ENCODE results near the gene DLG5.

Gene DLG5

DNA sequence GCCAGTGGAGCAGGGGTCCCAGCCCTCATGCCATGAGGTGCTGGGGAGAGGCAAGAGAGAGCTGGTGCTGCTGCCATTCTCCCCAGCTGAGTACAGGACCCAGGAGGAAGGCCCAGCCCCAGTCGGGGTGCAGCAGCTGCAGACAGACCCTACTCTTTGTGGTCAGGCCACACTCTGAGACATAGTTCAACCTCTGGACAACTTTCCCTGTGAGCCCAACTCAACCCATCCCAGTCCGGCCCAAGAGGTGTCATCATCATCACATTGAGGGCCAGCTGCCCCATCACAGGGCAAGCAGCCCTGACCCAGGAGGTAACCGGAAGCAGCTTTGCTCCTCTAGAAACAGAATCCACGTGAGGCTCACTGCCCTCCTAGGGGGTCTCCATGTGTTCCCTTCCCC, 155.1 kb downstream of the DLG5 start:
- H3K4me3 ChIP-seq (ENCODE audit: insufficient read depth in 1 of 2, low read depth in 1 of 2, low read length in 2 of 2) = no peak overlapping the region

DNA sequence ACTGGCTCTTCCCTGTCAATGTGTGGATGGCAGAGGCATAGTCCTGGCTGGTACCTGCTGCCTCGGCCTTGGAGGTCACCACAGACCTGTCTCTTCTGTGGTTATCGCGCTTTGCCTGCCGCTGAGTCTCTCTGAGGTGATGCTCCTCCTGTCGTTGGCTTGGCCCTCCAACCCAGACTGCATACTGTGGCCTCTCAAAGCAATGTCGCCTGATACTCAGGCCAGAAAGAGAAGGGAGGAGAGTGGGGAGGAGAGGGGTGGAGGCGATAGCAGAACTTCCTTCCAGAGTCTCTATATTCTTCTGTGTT, 155.7 kb downstream of the DLG5 start:
- H3K36me3 ChIP-seq (ENCODE audit: control insufficient read depth in 1 of 2, insufficient read depth in 2 of 2, low read depth in 1 of 2, low read length in 2 of 2) = peaks cover 0 to 4% of the 10 kb centered on the region in 2 experiments
- no peak overlapping the region for H3K4me2 ChIP-seq (ENCODE audit: low read length, poor library complexity, severe bottlenecking)
- WGBS = 96% methylated on average over 4 of the region's 7 CpGs
- no peak overlapping the region for H3K4me3 ChIP-seq (ENCODE audit: insufficient read depth in 1 of 2, low read depth in 1 of 2, low read length in 2 of 2)
- H2AK5ac ChIP-seq (ENCODE audit: low read length, severe bottlenecking) = no peak overlapping the region
- no peak overlapping the region for H3K4ac ChIP-seq (ENCODE audit: low read depth in 1 of 2, low read length in 2 of 2)
- H3K9me3 ChIP-seq (ENCODE audit: control insufficient read depth, low read length) = no peaks in the 10 kb centered on the region
- H3K23ac ChIP-seq (ENCODE audit: low read length in 2 of 2) = no peak overlapping the region
- H3K18ac ChIP-seq (ENCODE audit: low read depth in 1 of 2, low read length in 2 of 2) = no peak overlapping the region
- H2BK120ac ChIP-seq (ENCODE audit: low read depth, low read length) = no peak overlapping the region
- peaks cover 2% of the 10 kb centered on the region for H3K79me1 ChIP-seq (replicated peaks; ENCODE audit: low read length, poor library complexity, severe bottlenecking)
- no peak overlapping the region for H2BK5ac ChIP-seq (ENCODE audit: low read depth, low read length, poor library complexity, severe bottlenecking)
- H3K4me1 ChIP-seq (ENCODE audit: control insufficient read depth, insufficient read depth, low read depth, low read length) = peaks cover 3% of the 10 kb centered on the region
- no peak overlapping the region for H3K9ac ChIP-seq (ENCODE audit: low read length)
- no peak overlapping the region for H3K14ac ChIP-seq (ENCODE audit: low read length in 2 of 2)
- H4K8ac ChIP-seq (ENCODE audit: low read length) = no peak overlapping the region
- DNase-seq = no peak
- H2AFZ ChIP-seq (ENCODE audit: low read depth, low read length) = no peak overlapping the region
- H4K91ac ChIP-seq (ENCODE audit: low read length) = no peak overlapping the region
- no peaks in the 10 kb centered on the region for H3K27me3 ChIP-seq (ENCODE audit: control insufficient read depth in 1 of 2, insufficient read depth in 1 of 2, low read length in 2 of 2)
- H2BK15ac ChIP-seq (ENCODE audit: low read depth, poor library complexity, severe bottlenecking) = no peak overlapping the region
- no peak overlapping the region for H3K27ac ChIP-seq (ENCODE audit: low read length, poor library complexity, severe bottlenecking)
- no peak overlapping the region for H2BK12ac ChIP-seq (ENCODE audit: low read length in 2 of 2)

More for the DNA sequence above, 155.1 kb downstream of the DLG5 start:
- H2BK12ac ChIP-seq (ENCODE audit: low read length in 2 of 2) = no peak overlapping the region
- no peak overlapping the region for H4K91ac ChIP-seq (ENCODE audit: low read length)
- no peak overlapping the region for H4K8ac ChIP-seq (ENCODE audit: low read length)
- no peak overlapping the region for H2AFZ ChIP-seq (ENCODE audit: low read depth, low read length)
- H3K79me1 ChIP-seq (replicated peaks; ENCODE audit: low read length, poor library complexity, severe bottlenecking) = peaks cover 2% of the 10 kb centered on the region
- H3K36me3 ChIP-seq (ENCODE audit: control insufficient read depth in 1 of 2, insufficient read depth in 2 of 2, low read depth in 1 of 2, low read length in 2 of 2) = peaks cover 0 to 5% of the 10 kb centered on the region in 2 experiments
- peaks cover 3% of the 10 kb centered on the region for H3K4me1 ChIP-seq (ENCODE audit: control insufficient read depth, insufficient read depth, low read depth, low read length)
- no peak overlapping the region for H3K9ac ChIP-seq (ENCODE audit: low read length)
- no peak overlapping the region for H3K14ac ChIP-seq (ENCODE audit: low read length in 2 of 2)
- H2BK5ac ChIP-seq (ENCODE audit: low read depth, low read length, poor library complexity, severe bottlenecking) = no peak overlapping the region
- H2BK120ac ChIP-seq (ENCODE audit: low read depth, low read length) = no peak overlapping the region
- peaks cover 4% of the 10 kb centered on the region for H3K9me3 ChIP-seq (ENCODE audit: control insufficient read depth, low read length)
- DNase-seq = no peak
- H3K27ac ChIP-seq (ENCODE audit: low read length, poor library complexity, severe bottlenecking) = no peak overlapping the region
- no peak overlapping the region for H2BK15ac ChIP-seq (ENCODE audit: low read depth, poor library complexity, severe bottlenecking)
- no peak overlapping the region for H3K4me2 ChIP-seq (ENCODE audit: low read length, poor library complexity, severe bottlenecking)
- no peak overlapping the region for H3K4ac ChIP-seq (ENCODE audit: low read depth in 1 of 2, low read length in 2 of 2)
- no peak overlapping the region for H2AK5ac ChIP-seq (ENCODE audit: low read length, severe bottlenecking)
- no peaks in the 10 kb centered on the region for H3K27me3 ChIP-seq (ENCODE audit: control insufficient read depth in 1 of 2, insufficient read depth in 1 of 2, low read length in 2 of 2)
- WGBS = 84% methylated on average over 4 of the region's 4 CpGs
- no peak overlapping the region for H3K18ac ChIP-seq (ENCODE audit: low read depth in 1 of 2, low read length in 2 of 2)
- no peak overlapping the region for H3K23ac ChIP-seq (ENCODE audit: low read length in 2 of 2)

DNA sequence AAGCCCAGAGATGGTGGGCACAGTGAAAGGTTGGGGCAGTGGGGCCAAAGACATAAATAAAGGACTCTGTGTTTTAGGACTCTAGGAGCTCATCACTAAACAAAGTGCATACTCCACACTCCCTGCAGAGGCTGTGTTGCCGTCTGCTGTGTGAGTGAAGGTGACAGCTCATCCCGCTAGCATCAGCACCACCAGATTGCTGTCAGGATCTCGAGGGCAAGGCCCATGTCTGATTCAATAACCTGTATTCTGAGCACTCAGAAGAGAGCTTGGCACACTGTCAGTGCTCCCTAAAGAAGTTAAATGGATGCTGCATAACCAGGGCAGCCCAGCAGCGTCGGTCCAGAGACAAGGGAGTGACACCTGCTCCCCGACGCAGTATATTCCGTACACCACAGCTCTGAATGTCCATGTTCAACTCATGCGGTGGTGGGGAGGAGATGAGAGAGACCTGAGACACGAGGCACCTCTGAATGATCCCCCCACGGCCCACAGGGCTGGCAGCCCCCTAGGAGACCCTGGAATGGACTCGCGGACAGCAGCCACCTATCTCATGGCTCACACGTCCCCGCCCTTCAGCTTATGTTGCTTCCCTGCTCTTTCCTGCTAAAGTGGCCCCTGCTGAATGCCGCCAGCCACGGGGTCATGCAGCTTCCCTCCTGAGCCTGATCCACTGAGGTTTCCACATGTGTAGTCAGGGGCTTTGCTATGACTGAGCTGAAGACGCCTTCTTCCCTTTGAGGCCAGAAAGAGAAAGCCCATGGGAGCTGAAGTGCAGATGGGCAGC, 156.3 kb downstream of the DLG5 start:
- no peak overlapping the region for H2BK15ac ChIP-seq (ENCODE audit: low read depth, poor library complexity, severe bottlenecking)
- peaks cover 0 to 4% of the 10 kb centered on the region in 2 experiments for H3K36me3 ChIP-seq (ENCODE audit: control insufficient read depth in 1 of 2, insufficient read depth in 2 of 2, low read depth in 1 of 2, low read length in 2 of 2)
- H3K27ac ChIP-seq (ENCODE audit: low read length, poor library complexity, severe bottlenecking) = no peak overlapping the region
- no peak overlapping the region for H2BK5ac ChIP-seq (ENCODE audit: low read depth, low read length, poor library complexity, severe bottlenecking)
- no peak overlapping the region for H3K4me3 ChIP-seq (ENCODE audit: insufficient read depth in 1 of 2, low read depth in 1 of 2, low read length in 2 of 2)
- no peak overlapping the region for H3K9ac ChIP-seq (ENCODE audit: low read length)
- H4K8ac ChIP-seq (ENCODE audit: low read length) = no peak overlapping the region
- no peaks in the 10 kb centered on the region for H3K9me3 ChIP-seq (ENCODE audit: control insufficient read depth, low read length)
- H3K4ac ChIP-seq (ENCODE audit: low read depth in 1 of 2, low read length in 2 of 2) = no peak overlapping the region
- H3K23ac ChIP-seq (ENCODE audit: low read length in 2 of 2) = no peak overlapping the region
- peaks cover 2% of the 10 kb centered on the region for H3K79me1 ChIP-seq (replicated peaks; ENCODE audit: low read length, poor library complexity, severe bottlenecking)
- DNase-seq = no peak
- H2AFZ ChIP-seq (ENCODE audit: low read depth, low read length) = no peak overlapping the region
- peak overlapping the region; percentile 14 for H4K91ac ChIP-seq (ENCODE audit: low read length)
- no peaks in the 10 kb centered on the region for H3K27me3 ChIP-seq (ENCODE audit: control insufficient read depth in 1 of 2, insufficient read depth in 1 of 2, low read length in 2 of 2)
- no peak overlapping the region for H2AK5ac ChIP-seq (ENCODE audit: low read length, severe bottlenecking)
- H2BK120ac ChIP-seq (ENCODE audit: low read depth, low read length) = no peak overlapping the region
- H3K4me1 ChIP-seq (ENCODE audit: control insufficient read depth, insufficient read depth, low read depth, low read length) = peaks cover 3% of the 10 kb centered on the region
- H3K14ac ChIP-seq (ENCODE audit: low read length in 2 of 2) = peak overlapping the region in 1 of 2 experiments; percentile 14
- H3K18ac ChIP-seq (ENCODE audit: low read depth in 1 of 2, low read length in 2 of 2) = no peak overlapping the region
- no peak overlapping the region for H3K4me2 ChIP-seq (ENCODE audit: low read length, poor library complexity, severe bottlenecking)
- 88% methylated on average over 18 of the region's 18 CpGs for WGBS
- H2BK12ac ChIP-seq (ENCODE audit: low read length in 2 of 2) = no peak overlapping the region

DNA sequence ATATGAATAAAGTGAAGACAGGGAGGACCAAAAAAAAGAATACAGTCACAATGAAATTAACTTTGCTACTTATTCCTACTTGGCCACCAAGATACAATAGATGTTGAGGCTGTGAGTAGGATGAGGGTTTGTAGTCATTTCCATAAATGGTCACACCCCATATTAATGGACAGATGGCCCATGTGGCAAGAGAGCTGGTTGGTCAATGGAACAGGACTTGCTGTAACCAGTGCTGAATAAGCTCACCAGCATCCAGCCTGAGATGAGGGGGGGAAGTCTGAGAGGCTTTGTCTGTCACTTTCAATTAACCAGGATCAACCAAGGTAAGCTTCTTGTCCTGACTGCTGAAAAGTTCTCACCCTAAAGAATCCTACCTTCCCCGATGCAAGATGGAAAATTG, 158.5 kb downstream of the DLG5 start:
- H3K14ac ChIP-seq (ENCODE audit: low read length in 2 of 2) = no peak overlapping the region
- H2BK120ac ChIP-seq (ENCODE audit: low read depth, low read length) = no peak overlapping the region
- H2AK5ac ChIP-seq (ENCODE audit: low read length, severe bottlenecking) = no peak overlapping the region
- H4K91ac ChIP-seq (ENCODE audit: low read length) = no peak overlapping the region
- no peaks in the 10 kb centered on the region for H3K9me3 ChIP-seq (ENCODE audit: control insufficient read depth, low read length)
- no peak overlapping the region for H3K4me2 ChIP-seq (ENCODE audit: low read length, poor library complexity, severe bottlenecking)
- H3K27ac ChIP-seq (ENCODE audit: low read length, poor library complexity, severe bottlenecking) = no peak overlapping the region
- peaks cover 0 to 4% of the 10 kb centered on the region in 2 experiments for H3K36me3 ChIP-seq (ENCODE audit: control insufficient read depth in 1 of 2, insufficient read depth in 2 of 2, low read depth in 1 of 2, low read length in 2 of 2)
- no peak overlapping the region for H3K23ac ChIP-seq (ENCODE audit: low read length in 2 of 2)
- H3K27me3 ChIP-seq (ENCODE audit: control insufficient read depth in 1 of 2, insufficient read depth in 1 of 2, low read length in 2 of 2) = no peaks in the 10 kb centered on the region
- no peak overlapping the region for H4K8ac ChIP-seq (ENCODE audit: low read length)
- no peak overlapping the region for H3K9ac ChIP-seq (ENCODE audit: low read length)
- no peak for DNase-seq
- no peak overlapping the region for H2BK5ac ChIP-seq (ENCODE audit: low read depth, low read length, poor library complexity, severe bottlenecking)
- H3K18ac ChIP-seq (ENCODE audit: low read depth in 1 of 2, low read length in 2 of 2) = no peak overlapping the region
- H3K4me1 ChIP-seq (ENCODE audit: control insufficient read depth, insufficient read depth, low read depth, low read length) = no peaks in the 10 kb centered on the region
- no peak overlapping the region for H2BK15ac ChIP-seq (ENCODE audit: low read depth, poor library complexity, severe bottlenecking)
- WGBS = 86% methylated on average over 1 of the region's 1 CpG
- no peak overlapping the region for H3K4me3 ChIP-seq (ENCODE audit: insufficient read depth in 1 of 2, low read depth in 1 of 2, low read length in 2 of 2)
- no peak overlapping the region for H3K4ac ChIP-seq (ENCODE audit: low read depth in 1 of 2, low read length in 2 of 2)
- H2BK12ac ChIP-seq (ENCODE audit: low read length in 2 of 2) = no peak overlapping the region
- H3K79me1 ChIP-seq (replicated peaks; ENCODE audit: low read length, poor library complexity, severe bottlenecking) = no peaks in the 10 kb centered on the region
- H2AFZ ChIP-seq (ENCODE audit: low read depth, low read length) = no peak overlapping the region
